ENCODE measurements around the gene CRYGN. TPM values are rescaled to one million over a fixed set of nuclear protein-coding genes. Genes with fewer than 3 reads are reported as not detected.

CRYGN gene
- total RNA-seq, 1 donor from 2014 or later: 0.16 TPM

DNA sequence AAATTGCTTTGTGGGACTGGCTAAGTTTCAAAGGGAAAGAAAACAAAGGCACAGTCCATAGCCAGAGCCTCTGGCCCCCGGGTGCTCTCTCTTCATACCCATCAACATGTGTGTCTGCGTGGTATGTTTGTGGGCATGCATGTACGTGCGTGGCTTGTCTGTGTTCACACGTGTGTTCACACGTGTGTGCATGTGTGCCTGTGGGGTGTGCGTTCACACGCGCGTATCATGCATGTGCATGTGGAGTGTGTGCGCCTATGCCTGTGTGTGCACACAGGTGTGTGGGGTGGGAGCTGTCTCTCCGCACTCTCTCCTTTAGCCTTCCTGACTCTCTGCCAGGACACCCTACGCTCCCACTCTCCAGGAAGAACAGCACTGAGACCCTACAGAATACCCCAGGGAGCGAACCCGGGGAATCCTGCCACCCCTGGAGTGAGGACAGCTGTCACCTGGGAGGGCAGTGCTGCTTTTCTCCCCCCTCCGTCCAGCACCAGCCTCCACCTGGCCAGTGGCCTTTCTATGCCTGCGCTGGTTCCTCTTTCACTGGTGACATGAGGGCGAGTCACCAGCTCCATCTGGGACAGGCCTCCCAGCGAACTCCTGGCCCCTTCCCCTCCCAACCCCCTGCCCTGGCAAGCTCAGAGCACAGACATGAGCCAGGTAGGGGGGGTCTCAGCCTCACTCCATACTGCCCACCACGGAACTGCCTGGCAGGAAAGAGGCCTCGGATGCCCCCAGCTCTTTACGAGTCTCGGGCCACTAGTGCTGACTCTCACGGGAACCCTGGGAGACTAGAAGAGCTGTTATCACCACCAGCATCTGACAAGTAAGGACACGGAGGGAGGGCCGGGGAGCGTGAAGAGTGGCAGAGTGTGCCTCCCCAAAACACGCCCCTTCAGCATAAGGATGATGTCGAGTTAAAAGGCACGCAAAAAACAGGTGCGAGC lies 46.6 kb downstream of the CRYGN start:
- DNase-seq (ENCODE audit: low read depth): no peak

GRCh38 chr7:151392426-151392825 lies 47.5 kb downstream of the CRYGN start:
- no peak for DNase-seq (ENCODE audit: low read depth)

DNA sequence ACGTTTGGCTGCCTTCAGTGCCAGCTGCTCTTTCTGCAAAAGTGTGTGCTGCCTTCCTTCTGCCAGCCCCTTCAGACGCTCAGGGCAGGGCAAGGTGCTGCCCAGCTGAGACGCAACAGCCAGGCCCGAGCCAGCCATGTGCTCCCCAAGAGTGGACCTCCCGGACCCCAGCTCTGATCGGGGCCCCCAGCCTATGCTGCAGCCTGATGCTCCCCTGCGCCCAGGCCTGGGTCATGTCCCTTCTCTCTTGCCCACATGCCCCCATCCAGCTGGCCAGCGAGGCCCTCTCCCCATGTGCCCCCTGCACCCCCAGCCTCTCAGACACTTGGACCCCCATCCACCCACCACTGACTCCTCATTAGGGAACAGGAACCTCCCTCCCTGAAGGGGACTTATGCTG lies 47.9 kb downstream of the CRYGN start:
- DNase-seq (ENCODE audit: low read depth): no peak

GRCh38 chr7:151391358-151391730 lies 48.6 kb downstream of the CRYGN start:
- no peak for DNase-seq (ENCODE audit: low read depth)

GRCh38 chr7:151390598-151391357 lies 49.2 kb downstream of the CRYGN start:
- no peak for DNase-seq (ENCODE audit: low read depth)

DNA sequence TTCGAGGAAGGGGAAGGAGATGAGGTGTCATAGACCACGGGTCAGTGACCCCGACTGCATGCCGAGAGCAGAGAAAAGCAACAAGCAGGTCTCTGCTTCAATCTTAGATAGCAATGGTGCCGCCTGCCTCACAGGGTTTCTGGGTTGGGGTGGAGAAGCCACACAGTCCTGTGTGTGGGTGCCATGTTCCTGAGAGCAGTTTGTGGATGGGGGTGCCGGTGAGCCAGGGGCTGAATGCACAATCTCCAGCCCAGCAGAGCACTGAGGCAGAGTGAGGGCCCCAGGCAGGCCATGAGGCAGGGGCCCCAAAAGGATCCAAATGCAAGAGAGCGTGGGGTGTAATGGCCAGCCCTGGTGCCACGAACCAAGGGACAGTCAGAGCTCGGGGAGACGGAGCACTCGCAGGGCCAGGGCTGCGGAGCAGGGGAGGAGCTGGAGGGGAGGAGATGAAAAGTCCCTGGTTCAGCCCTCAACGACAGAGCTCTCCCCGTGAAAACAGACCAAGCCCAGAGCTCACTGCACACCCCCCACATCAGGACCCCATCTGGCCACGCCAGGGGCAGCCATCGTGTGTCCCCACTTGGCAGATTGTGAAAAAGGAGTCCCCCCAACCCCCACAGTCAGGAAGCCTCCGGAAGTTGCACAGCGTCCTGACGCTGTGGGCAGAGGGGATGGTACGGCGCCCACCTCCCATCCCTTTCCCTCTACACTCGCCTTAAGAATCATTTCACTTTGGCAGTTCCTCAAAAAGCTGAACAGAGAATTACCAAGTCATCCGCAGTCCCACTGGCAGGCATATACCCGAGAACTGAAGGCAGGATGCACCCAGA lies 50.0 kb downstream of the CRYGN start:
- DNase-seq (ENCODE audit: low read depth): no peak

DNA sequence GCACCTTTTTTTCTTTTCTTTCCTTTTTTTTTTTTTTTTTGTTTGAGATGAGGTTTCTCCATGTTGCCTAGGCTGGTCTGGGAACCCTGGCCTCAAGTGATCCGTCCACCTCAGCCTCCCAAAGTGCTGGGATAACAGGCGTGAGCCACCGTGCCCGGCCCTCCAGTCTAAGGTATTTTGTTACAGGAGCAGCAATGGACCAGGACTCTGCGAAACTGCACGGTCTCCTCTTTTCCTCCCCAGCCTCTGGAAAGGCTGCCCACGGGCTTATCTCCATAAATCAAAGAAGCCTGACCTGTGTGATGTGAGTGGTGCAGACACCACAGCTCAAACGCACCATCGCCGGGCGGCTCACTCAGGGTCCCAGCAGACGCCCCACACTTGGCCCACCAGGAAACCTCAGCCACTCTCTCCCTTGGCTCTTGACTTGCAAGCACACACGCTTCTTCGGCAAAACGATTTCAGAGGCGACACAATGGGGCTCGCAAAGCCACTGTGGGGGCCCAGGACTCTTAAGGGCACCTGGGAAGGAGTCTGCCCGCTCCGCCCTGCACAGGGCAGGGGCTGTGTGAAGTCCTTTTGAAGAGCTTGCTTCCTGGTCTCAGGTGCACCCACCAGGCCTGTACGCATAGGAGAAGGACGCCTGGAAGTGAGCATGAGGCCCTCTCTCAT lies 50.7 kb downstream of the CRYGN start:
- DNase-seq (ENCODE audit: low read depth): no peak

DNA sequence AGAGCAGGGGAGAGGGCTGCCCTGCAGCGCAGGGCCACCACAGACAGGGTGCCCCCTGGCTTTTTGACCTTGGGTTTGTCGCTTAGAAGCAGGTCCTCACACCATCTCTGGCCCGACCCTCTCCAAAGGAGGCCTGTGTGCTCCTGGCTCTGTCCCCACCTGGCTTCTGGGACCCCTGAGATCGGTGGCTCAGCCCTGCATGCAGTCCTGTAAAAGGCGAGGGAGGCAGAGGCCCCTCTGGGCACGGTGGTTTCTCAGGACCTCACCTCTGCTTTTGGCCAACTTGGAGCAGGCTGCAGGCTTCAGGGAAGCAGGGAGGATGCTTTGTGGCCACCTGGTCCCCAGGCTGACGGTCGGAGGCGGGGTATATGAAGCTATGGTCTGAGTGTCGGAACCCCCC lies 51.5 kb downstream of the CRYGN start:
- no peak for DNase-seq (ENCODE audit: low read depth)

DNA sequence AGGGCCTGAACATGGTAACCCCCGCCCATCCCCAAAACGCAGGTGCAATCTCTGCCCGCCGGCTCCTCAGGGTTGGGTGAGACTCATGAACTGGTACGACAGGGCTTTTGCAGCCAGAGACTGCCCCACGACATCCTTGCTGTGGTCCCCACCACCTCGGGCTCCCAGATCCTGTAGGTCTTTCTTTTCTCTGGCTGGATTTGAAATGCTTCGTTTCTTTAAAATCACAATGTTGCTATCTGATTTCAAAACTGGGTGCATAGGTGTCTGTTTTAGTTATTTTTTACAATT lies 52.0 kb downstream of the CRYGN start:
- DNase-seq (ENCODE audit: low read depth): no peak

DNA sequence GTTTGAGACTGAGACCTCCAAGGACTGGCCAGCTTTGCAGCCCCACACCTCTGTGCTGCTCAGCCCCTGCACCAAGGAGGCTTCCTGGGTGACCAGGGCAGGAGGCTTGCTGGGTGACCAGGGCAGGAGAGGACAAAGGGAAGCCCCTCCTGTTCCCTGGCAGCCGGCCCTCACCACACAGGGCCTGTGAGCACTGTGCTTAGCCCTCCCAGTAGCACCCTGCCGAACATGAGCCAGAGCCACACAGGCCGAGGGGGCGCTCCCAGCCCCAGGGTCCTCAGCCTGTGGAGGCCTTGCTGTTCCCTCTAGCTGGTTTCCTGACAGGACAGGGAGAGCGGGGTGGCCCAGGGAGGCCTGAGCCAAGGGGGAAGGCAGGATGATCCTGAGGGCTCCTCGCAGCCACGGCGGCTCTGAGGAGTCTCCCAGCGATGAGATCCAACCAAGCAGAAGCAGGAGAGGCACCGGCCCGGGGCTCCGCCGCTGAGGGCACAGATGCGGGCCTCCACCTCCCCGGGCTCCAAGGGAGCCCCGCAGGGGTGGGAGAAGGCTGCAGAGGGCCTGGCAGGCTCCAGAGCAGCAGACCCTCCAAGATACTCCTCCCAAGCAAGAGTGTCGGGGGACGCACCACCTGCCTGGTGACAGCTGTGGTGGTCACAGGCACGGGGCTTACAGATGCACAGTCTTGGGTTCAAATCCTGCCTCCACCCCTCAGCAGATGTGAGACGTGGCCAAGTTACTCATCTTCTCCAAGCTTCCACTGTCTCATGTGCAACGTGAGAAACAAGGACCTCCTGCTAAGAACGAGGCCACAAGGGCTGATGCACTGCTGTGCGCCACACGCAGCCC lies 52.6 kb downstream of the CRYGN start:
- DNase-seq (ENCODE audit: low read depth): no peak

- no peak for DNase-seq (ENCODE audit: low read depth)
Measured at GRCh38 chr7:151386301-151387160, 53.4 kb downstream of the CRYGN start.

- no peak for DNase-seq (ENCODE audit: low read depth)
Measured at GRCh38 chr7:151385626-151386300, 54.2 kb downstream of the CRYGN start.

DNA sequence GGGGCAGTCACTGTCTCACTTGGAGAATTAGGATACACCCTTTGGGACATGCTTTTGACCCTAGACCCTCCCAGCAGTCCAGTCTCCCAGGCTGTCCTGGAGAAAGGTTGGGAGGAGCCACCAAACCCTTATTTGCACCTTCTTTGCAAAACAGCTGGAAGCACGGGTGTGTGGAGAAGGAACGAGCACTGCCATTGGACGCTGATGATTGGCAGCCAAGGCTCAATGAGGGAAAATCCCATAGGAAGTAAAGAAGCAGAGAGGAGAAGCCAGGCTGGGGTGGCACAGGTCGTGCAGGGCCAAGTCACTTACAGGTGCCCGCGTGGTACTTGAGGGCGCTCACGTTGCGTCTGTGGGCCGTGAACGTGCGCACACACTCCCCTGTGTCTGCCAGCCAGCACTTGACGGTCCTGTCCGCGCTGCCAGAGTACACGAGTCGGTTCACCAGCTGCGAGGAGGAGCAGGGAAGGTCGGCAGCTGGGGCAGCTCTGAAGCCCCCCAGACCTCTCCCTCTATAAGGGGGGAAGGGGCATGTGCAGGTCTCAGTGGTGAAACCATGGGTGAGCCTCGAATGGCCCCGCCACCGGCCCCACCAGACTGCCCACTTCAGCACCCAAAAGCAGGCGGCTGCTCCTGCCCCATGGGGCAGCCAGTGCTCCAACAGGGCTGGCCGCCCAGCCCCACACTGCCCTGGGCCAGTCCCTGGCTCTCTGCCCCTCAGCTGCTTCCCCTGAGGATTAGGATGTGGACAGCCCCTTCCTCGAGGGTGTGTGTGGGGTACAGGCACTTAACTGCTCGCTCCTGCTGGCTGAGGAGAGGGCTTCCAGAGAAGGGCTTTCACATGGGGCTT lies 54.9 kb downstream of the CRYGN start:
- DNase-seq (ENCODE audit: low read depth): no peak

DNA sequence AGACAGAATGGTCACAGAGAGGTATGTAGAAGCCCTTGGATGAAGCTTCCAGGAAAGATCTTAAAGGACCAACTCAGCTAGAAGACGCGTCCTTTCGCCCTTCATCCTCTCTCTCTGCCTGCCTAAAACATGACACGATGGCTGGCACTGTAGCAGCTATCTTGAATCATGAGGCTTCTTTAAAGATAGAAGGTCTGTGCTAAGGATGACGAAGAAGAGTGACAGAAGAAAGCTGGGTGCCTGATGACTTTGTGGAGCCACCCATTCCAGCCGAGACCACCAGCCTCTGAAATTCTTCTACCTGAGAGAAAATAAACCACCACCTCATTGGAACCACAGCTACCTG lies 55.6 kb downstream of the CRYGN start:
- DNase-seq (ENCODE audit: low read depth): no peak

GRCh38 chr7:151383638-151384351 lies 56.1 kb downstream of the CRYGN start:
- no peak for DNase-seq (ENCODE audit: low read depth)

- DNase-seq (ENCODE audit: low read depth): no peak
Measured at GRCh38 chr7:151382079-151382885, 57.7 kb downstream of the CRYGN start.

Data from myocyte (in vitro differentiated cells).